ENCODE results near the gene EYA4.

Gene EYA4

GRCh38 chr6:133301835-133302234 lies 60.7 kb downstream of the EYA4 start:
- Histone ChIP-seq H4K20me1 (ENCODE audit: insufficient read depth, low read length) (no peaks in the 10 kb centered on the region), H3K27me3 (replicated peaks; ENCODE audit: insufficient read depth, low read length) (no peaks in the 10 kb centered on the region), H3K9me2 (replicated peaks; ENCODE audit: insufficient read depth, low read length) (no peaks in the 10 kb centered on the region), H3K36me3 (replicated peaks; ENCODE audit: insufficient read depth, low read length) (no peaks in the 10 kb centered on the region), H3F3A (ENCODE audit: insufficient read depth, low read length) (no peaks in the 10 kb centered on the region), H2AFZ (ENCODE audit: low read length) (no peak overlapping the region), H3K9ac (ENCODE audit: low read length) (no peak overlapping the region), H3K4me3 (ENCODE audit: low read length) (no peak overlapping the region), H3K9me3 (replicated peaks; ENCODE audit: insufficient read depth, low read length) (no peaks in the 10 kb centered on the region), H3K4me1 (ENCODE audit: low read length) (no peaks in the 10 kb centered on the region), H3K27ac (ENCODE audit: low read length) (no peak overlapping the region), H3K4me2 (ENCODE audit: low read depth, low read length) (no peak overlapping the region), H3K79me2 (ENCODE audit: low read length) (no peaks in the 10 kb centered on the region)
- TF ChIP-seq CTCF (IDR thresholded peaks at IDR 0.05; ENCODE audit: low read length) (no peak), EZH2phosphoT487 (IDR thresholded peaks at IDR 0.05; ENCODE audit: low read length) (no peak), EZH2 (optimal IDR thresholded peaks at IDR 0.05; ENCODE audit: low read depth, low read length) (no peak)
- no peak for DNase-seq

- Histone ChIP-seq H3K4me3 (ENCODE audit: low read length) (no peak overlapping the region), H2AFZ (ENCODE audit: low read length) (no peak overlapping the region)
These were observed 65.8 kb downstream of the EYA4 start for GRCh38 chr6:133306931-133307330.

GRCh38 chr6:133309579-133309978 lies 68.4 kb downstream of the EYA4 start:
- H3K4me3 ChIP-seq (ENCODE audit: low read length): no peak overlapping the region
- no peaks in the 10 kb centered on the region for H3K4me1 ChIP-seq (ENCODE audit: low read length)
- H2AFZ ChIP-seq (ENCODE audit: low read length): no peak overlapping the region
- H3K79me2 ChIP-seq (ENCODE audit: low read length): no peaks in the 10 kb centered on the region
- DNase-seq: no peak
- TF ChIP-seq CTCF (IDR thresholded peaks at IDR 0.05; ENCODE audit: low read length): no peak
- no peak for TF ChIP-seq EZH2 (optimal IDR thresholded peaks at IDR 0.05; ENCODE audit: low read depth, low read length)
- TF ChIP-seq EZH2phosphoT487 (IDR thresholded peaks at IDR 0.05; ENCODE audit: low read length): no peak
- no peaks in the 10 kb centered on the region for H4K20me1 ChIP-seq (ENCODE audit: insufficient read depth, low read length)
- H3K9me3 ChIP-seq (replicated peaks; ENCODE audit: insufficient read depth, low read length): no peaks in the 10 kb centered on the region
- H3K9ac ChIP-seq (ENCODE audit: low read length): no peak overlapping the region
- H3K27ac ChIP-seq (ENCODE audit: low read length): no peak overlapping the region
- H3K36me3 ChIP-seq (replicated peaks; ENCODE audit: insufficient read depth, low read length): no peaks in the 10 kb centered on the region
- no peaks in the 10 kb centered on the region for H3K27me3 ChIP-seq (replicated peaks; ENCODE audit: insufficient read depth, low read length)
- H3K9me2 ChIP-seq (replicated peaks; ENCODE audit: insufficient read depth, low read length): no peaks in the 10 kb centered on the region
- H3F3A ChIP-seq (ENCODE audit: insufficient read depth, low read length): no peaks in the 10 kb centered on the region
- H3K4me2 ChIP-seq (ENCODE audit: low read depth, low read length): no peak overlapping the region

More at GRCh38 chr6:133306931-133307330, 65.8 kb downstream of the EYA4 start:
- H4K20me1 ChIP-seq (ENCODE audit: insufficient read depth, low read length): no peaks in the 10 kb centered on the region
- no peak for TF ChIP-seq CTCF (IDR thresholded peaks at IDR 0.05; ENCODE audit: low read length)
- no peak for TF ChIP-seq EZH2phosphoT487 (IDR thresholded peaks at IDR 0.05; ENCODE audit: low read length)
- no peak for TF ChIP-seq EZH2 (optimal IDR thresholded peaks at IDR 0.05; ENCODE audit: low read depth, low read length)
- H3K9me3 ChIP-seq (replicated peaks; ENCODE audit: insufficient read depth, low read length): no peaks in the 10 kb centered on the region
- no peaks in the 10 kb centered on the region for H3K4me1 ChIP-seq (ENCODE audit: low read length)
- H3K27ac ChIP-seq (ENCODE audit: low read length): no peak overlapping the region
- no peaks in the 10 kb centered on the region for H3K79me2 ChIP-seq (ENCODE audit: low read length)
- H3F3A ChIP-seq (ENCODE audit: insufficient read depth, low read length): no peaks in the 10 kb centered on the region
- no peak overlapping the region for H3K9ac ChIP-seq (ENCODE audit: low read length)
- no peak overlapping the region for H3K4me2 ChIP-seq (ENCODE audit: low read depth, low read length)
- no peaks in the 10 kb centered on the region for H3K9me2 ChIP-seq (replicated peaks; ENCODE audit: insufficient read depth, low read length)
- no peak for DNase-seq
- H3K36me3 ChIP-seq (replicated peaks; ENCODE audit: insufficient read depth, low read length): no peaks in the 10 kb centered on the region
- no peaks in the 10 kb centered on the region for H3K27me3 ChIP-seq (replicated peaks; ENCODE audit: insufficient read depth, low read length)

Measured in MM.1S (cell line).